NB4 (cell line): Measurements from ENCODE around the gene PCDH10.

ENCODE experiments used
- POLR2A ChIP-seq: IDR thresholded peaks from 2 replicates; pipeline ENCODE4 v1.6.1; 2011; ENCODE audit warnings: mild to moderate bottlenecking; ENCODE audit not compliant: insufficient read length; ENCODE audit errors: extremely low read depth
- TF ChIP-seq, protein P1 (sequence below): IDR thresholded peaks from one replicate; pipeline ENCODE4 v1.5.1; 2012; ENCODE audit warnings: low read depth, low read length
- TF ChIP-seq, protein P2 (sequence below): IDR thresholded peaks from 2 replicates; pipeline ENCODE4 v1.6.1; 2011; ENCODE audit warnings: low read depth, low read length

DNA sequence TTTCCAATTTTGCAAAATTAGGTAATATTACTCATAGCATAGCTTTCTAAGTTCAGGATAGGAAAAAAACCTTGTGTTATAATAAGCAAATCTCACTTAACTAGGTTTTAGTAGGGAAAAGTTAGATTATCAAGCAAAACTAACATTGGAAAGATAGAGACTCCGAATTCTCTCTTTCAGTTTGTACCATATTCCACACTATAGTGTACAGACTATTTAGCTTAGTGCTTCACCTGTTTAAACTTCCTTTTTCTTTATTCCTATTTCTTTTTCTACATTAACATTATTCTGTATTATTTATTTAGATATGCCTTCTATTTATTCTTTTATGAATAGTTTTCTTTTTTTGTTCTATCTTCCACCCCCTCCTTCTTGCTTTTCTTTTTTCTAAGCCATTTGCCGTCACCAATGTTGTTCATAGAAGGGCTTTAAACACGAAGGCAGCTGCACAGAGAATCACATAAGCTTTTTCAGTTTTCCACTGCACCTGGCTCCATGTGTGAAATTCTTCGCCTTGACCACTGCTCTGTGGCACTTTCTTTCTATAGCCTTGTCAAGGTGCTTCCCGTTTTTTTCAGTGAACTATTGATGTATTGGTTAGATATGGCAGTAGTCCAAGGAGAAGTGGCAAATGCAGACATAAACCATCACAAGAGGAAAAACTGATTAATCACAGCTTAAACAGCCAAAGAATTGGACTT, 8.5 kb downstream of the PCDH10 start:
- TF ChIP-seq, protein P1, sequence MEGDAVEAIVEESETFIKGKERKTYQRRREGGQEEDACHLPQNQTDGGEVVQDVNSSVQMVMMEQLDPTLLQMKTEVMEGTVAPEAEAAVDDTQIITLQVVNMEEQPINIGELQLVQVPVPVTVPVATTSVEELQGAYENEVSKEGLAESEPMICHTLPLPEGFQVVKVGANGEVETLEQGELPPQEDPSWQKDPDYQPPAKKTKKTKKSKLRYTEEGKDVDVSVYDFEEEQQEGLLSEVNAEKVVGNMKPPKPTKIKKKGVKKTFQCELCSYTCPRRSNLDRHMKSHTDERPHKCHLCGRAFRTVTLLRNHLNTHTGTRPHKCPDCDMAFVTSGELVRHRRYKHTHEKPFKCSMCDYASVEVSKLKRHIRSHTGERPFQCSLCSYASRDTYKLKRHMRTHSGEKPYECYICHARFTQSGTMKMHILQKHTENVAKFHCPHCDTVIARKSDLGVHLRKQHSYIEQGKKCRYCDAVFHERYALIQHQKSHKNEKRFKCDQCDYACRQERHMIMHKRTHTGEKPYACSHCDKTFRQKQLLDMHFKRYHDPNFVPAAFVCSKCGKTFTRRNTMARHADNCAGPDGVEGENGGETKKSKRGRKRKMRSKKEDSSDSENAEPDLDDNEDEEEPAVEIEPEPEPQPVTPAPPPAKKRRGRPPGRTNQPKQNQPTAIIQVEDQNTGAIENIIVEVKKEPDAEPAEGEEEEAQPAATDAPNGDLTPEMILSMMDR, result no peak
- no peak for TF ChIP-seq POLR2A
- TF ChIP-seq, protein P2, sequence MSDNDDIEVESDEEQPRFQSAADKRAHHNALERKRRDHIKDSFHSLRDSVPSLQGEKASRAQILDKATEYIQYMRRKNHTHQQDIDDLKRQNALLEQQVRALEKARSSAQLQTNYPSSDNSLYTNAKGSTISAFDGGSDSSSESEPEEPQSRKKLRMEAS, result no peak
